Measurements from ENCODE around the gene NFKBIB. TPM values are rescaled to one million over a fixed set of nuclear protein-coding genes. Genes with fewer than 3 reads are reported as not detected.
A peak's percentile ranks its signal among the peaks of the same experiment; 100 is the strongest.

NFKBIB gene
- total and polyA plus RNA-seq, 2 of the 13 experiments (the other 11 are each of a cell fraction or from before 2014, with no cell fraction given): 8.6 to 14.9 TPM

GRCh38 chr19:38930776-38931520 lies 31.2 kb downstream of the NFKBIB start, which contains the start of gene MRPS12 (continued):
- TF ChIP-seq MIXL1 (CRISPR knock-in tag; IDR thresholded peaks at IDR 0.05) (peak; percentile 11; the same call in 1 of the 2 replicates), RAD21 (CRISPR knock-in tag; IDR thresholded peaks at IDR 0.05) (no peak), ATRX (CRISPR knock-in tag; IDR thresholded peaks at IDR 0.05; ENCODE audit: borderline replicate concordance) (no peak), PHF8 (CRISPR knock-in tag; IDR thresholded peaks at IDR 0.05) (peak; percentile 52; the same call in 1 of the 2 replicates), U2AF1 (optimal IDR thresholded peaks at IDR 0.05; ENCODE audit: low read depth, low read length) (peak; percentile 43), CHCHD3 (CRISPR knock-in tag; IDR thresholded peaks at IDR 0.05) (no peak), NKX3-1 (CRISPR knock-in tag; IDR thresholded peaks at IDR 0.05) (no peak), KLF11 (CRISPR knock-in tag; IDR thresholded peaks at IDR 0.05) (no peak), ASH2L (IDR thresholded peaks at IDR 0.05; ENCODE audit: insufficient read length, low read depth, low read length) (peak; percentile 20), SYNCRIP (IDR thresholded peaks at IDR 0.05; ENCODE audit: insufficient read depth, low read depth, low read length) (no peak), ZFP36 (IDR thresholded peaks at IDR 0.05; ENCODE audit: borderline replicate concordance, low read depth, low read length, partially characterized antibody) (no peak), ZNF564 (CRISPR knock-in tag; IDR thresholded peaks at IDR 0.05) (no peak), KAT7 (CRISPR knock-in tag; IDR thresholded peaks at IDR 0.05; ENCODE audit: borderline replicate concordance) (no peak), ZBTB40 (IDR thresholded peaks at IDR 0.05) (no peak), ZBTB40 (CRISPR knock-in tag; IDR thresholded peaks at IDR 0.05) (no peak)
- TF ChIP-seq, protein P1, sequence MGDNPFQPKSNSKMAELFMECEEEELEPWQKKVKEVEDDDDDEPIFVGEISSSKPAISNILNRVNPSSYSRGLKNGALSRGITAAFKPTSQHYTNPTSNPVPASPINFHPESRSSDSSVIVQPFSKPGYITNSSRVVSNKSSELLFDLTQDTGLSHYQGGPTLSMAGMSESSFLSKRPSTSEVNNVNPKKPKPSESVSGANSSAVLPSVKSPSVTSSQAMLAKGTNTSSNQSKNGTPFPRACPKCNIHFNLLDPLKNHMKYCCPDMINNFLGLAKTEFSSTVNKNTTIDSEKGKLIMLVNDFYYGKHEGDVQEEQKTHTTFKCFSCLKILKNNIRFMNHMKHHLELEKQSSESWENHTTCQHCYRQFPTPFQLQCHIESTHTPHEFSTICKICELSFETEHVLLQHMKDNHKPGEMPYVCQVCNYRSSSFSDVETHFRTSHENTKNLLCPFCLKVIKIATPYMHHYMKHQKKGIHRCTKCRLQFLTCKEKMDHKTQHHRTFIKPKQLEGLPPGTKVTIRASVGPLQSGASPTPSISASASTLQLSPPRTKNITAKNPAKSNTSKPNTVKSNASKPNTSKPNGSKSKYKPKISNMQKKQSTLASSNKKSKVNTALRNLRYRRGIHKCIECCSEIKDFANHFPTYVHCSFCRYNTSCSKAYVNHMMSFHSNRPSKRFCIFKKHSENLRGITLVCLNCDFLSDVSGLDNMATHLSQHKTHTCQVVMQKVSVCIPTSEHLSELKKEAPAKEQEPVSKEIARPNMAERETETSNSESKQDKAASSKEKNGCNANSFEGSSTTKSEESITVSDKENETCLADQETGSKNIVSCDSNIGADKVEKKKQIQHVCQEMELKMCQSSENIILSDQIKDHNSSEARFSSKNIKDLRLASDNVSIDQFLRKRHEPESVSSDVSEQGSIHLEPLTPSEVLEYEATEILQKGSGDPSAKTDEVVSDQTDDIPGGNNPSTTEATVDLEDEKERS (CRISPR knock-in tag; IDR thresholded peaks at IDR 0.05): peak; percentile 27; the same call in 1 of the 2 replicates
